ENCODE results near the gene TCFL5.
A peak's percentile ranks its signal among the peaks of the same experiment; 100 is the strongest.

Gene TCFL5

DNA sequence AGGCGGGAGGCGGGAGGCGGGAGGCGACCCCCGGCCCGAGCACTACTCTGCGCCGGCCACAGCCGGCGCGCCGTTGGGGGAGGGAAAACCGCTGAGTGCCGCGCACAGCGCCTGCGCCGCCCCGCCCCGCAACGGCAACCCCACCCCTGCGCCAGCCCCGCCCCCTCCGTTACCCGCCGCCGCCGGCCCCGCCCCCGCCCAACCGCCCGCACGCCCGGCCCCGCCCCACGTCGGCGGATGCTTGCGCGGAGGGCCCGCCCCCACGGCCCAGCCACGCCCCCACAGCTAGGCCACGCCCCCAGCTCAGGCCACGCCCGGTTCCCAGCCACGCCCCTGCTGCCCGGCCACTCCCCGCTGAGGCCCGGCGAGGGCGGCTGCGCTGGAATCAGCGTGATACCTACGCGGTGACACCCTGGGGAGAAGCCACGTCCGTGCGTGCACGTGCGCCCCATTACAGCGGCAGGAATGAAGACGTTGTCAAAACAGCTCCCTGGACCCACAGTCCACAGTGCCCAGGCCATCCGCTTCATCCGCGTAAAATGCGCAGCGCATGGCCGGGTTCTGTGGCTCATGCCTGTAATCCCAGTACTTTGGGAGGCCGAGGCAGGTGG lies at the start of gene TCFL5:
TCFL5 (minus strand) TSS at position 97 of the 611 bp plus-strand sequence. CDS start 152 bp downstream, outside the sequence.
- peak; percentile 94 for DNase-seq

DNA sequence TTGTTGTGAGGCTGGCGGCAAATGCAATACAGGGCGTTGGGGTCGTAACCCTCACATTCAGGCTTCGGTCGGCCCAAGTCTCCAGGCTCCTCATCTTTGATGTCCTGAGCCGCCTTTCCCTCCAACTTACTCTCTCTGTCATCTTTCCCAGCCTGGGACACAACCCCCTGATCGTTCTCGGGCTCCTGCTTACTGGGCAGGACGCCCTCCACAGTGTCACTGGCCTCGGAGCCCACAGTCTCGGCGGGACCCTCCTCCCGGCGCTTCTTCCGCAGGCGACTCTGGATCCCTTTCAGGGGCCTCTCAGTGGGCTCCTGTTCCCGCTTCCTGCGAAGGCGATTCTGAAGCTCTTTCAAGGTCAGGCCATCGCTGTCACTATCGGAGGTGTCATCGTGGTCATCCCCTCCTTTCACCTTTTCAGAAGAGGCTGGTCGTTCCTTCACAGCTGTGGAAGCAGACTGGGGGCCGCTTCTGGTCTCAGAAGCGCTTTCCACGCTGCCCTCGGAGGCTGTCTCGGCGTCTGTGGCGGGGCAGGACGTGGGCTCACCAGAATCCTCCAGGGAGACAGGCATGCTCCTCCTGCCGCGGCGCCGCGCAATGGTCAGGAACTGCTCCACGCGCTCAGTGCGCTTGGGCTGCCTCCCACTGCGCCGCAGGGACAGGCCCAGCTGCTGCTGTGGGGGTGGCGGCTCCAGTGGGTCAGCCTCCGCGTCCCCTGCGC lies 49.3 kb upstream of the TCFL5 start:
- DNase-seq: no peak

DNA sequence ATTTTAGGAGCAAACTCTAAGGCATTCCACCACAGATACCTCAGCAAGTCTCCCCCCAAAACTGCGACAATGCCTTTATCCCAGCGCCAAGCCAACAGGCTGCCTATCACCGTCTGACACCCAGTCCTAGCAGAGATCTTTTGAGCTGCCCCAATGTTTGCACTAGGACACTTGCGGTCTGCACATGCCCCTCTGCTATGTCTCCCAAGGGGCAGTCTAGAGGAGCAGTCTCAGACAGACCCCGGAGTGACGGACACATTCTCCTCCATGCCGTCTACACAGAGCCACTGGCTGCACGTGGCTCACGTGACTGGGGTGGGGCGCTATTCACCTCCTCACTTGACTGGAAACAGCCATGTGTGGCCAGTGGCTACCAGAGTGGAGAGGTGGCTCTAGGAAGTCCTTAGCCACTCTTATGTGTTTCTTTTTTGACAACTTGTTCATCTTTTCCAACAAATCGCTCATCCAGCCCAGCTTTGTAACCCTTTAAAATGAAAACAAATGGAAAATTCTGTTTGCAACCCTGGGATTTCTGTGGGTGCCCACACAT lies 48.7 kb upstream of the TCFL5 start:
- no peak for DNase-seq

DNA sequence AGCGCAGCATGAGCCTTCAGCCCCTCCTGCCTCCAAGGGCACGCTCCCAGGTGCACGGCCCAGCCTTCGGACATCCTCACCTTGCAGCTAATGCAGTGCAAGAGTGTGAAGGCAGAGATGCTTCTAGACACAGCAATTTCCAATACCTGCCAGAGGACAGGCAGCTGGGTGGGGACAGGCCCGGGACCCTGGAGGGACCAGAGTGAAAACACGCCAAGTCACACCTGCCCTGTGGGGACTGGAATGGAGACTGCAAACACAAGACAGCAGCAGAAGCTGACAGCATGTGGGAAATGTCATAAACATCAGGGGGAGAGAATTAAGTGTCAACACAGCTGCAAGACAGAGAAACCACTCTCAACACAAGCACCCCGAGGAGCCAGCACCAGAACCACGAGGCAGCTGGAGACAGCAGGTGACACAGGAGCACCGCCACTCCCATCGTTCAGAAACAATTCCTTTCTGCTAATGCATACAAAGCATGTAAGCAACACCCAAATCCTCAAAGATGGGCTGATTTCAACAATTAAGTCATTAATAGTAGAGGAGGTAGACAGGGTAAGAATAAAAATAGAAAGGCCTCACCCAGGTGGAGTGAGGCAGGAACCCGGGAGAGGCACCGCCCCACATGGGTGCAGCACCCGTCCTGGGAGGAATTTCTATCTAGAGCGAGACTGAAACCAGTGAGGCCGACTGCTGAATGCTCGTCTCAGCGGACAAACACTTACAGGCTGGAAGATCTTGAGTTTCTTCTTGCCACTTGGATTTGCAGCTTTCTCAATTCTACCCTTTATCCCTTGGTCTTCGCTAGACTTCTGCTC lies 47.6 kb upstream of the TCFL5 start:
- no peak for DNase-seq

DNA sequence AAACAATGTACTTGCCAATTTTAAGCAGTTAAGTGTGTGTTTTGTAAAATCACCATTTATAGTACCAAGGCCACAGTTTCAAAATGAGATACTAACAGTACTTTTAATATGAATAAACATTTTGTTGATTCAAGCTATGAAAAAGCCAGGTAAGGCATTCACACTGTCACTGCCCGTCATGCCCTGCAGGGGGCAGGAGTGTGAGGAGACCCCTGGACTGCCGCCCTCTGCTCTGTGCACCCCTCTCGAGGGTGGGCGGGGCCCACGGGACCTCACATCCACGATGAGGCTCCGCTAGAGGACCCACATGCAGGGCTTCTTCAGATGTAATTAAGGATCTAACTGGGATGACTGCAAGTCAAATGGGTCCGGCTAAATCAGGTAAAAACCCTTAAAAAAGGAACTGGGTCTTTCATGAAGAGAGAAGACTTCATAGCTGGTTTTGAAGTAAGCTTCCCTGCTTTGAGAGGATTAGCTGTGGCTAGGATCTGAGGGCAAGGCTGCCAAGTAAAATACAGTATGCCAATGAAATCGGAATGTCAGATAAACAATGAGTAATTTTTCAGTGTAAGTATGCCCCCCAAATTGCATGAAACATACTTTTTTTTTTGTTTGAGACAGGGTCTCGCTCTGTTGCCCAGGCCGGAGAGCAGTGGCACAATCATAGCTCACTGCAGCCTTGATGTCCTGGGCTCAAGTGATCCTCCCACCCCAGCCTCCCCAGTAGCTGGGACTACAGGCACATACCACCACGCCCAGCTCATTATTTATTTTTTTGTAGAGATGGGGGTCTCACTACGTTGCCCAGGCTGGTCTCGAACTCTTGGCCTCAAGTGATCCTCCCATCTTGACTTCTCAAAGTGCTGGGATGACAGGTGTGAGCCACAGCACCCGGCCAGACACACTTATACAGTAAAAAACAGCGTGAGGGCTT lies 46.0 kb upstream of the TCFL5 start:
- peak; percentile 53 for DNase-seq

DNA sequence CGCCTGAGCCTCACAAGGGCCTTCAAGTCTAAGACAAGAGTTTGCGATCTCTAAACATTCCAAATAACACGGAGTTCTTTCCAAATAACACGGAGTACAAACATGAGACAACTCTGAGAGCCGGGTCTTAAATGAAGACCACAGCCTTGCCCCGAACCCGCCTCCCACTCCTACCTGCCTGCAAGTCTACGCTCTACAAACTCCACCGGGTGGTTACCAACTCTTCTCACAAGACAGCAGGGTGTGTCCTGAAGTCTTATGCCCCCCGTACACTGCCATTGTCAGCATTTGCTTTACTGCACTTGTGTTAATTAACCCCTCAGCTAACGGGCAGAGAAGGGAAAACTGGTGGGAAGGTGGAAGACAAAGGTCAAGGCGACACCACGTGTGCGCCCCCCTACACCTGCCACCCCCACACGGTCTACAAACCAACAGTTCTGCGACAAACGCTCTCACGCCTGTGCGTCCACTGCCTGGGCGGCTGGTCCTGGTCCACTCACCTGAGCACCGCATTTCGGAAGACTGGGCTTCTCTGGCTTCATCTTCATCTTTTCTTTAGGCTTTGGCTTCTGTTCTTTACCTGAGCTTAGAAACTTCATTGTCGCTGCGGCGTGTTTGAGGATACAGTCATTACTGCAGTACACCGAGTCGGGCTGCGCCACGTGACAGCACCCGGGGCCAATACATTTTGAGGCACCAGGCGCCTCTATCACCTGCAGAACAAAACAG lies 45.2 kb upstream of the TCFL5 start:
- no peak for DNase-seq

DNA sequence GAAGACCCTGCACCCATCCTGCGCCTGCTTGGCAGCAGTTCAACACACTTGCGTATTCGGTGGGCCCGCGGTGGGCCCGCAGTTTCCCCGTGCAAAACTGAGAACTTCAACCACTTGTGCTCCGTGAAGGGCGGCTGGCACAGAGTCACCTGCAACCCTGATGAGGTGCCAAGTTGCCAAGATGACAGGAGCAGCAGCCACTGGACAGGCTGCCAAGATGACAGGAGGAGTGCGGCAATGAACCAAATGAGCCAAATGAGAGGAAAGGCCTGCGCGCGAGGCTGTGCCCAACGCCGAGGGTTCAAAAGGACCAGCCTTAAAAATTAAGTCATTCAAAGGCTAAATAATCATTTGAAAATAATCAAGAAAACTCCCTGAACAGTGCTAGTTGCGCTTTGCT lies 44.6 kb upstream of the TCFL5 start:
- DNase-seq: no peak

DNA sequence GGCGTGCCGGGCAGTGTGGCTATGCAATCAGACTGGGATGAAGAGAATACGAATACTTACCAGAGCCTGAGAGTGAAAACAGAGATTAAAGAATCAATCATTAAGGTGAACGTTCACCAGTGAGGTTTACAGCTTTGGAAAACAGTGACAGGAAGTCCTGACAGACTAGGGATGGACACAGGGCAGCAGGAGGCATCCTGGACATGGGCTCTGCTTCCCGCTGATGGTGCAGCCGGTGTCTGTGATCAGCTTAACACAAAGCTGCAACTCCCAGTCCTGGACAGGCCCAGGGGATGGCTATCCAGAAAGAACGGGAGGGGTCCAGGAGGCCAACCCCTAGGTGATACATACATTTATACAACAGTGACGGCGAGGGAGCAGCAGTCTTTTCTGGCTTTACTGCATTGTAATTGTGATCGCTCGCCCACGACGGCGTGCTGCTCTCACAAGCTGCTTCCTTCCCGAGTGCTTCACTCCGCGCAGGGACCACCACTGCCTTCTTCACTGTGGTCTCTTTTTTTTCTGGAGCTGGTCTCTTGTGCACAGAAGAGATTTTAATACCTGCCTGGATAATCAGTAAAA lies 44.0 kb upstream of the TCFL5 start:
- no peak for DNase-seq

DNA sequence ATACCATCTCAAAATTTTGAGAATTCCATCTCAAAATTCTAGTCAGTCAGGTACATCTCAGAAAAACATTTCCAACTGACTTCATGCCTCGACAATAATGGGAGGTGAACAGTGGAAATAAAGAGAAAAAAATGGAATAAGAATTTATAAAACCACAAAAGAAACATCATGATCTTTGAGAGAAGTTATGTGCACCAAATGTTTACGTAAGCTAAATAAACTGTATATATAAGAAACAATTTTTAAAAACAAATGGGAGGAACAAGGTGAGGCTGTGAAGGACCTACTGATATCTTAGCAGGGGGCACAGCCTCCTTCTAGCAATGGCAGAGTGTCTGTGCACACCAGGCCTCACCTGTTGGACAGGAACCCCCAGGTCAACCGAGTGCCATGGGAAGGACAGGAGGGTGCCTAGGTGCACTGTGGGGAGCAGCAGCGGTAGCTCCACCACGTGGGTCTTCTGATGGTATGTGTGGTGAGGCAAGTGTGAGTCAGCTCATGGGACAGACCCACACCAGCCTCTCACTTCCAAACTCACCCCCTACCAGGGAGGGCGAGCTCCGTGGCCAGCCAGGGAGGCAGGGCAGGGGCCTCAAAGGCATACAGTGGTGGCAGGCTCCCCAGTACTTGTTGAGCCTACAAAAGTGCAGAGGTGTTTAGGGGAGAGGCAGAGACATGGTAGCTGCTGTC lies 41.4 kb upstream of the TCFL5 start:
- no peak for DNase-seq

DNA sequence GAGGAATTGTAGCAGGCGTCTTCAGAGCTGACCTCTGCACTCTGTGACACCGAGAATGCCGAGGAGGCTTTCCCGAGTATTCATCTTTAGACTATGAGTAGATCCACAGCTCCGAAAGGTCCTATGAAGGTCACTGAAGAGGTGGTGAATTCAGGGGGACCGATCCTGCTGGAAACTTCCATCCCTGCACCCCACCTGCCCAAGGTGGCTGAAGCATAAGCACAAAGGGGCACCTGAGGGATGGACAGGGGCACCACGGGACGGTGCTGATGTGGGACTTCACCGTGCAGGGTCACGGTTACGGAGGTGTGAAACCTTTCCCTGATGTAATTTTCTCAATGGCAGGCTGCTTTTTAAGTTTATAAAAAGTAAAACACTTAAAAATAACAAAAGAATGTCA lies 40.3 kb upstream of the TCFL5 start:
- no peak for DNase-seq

DNA sequence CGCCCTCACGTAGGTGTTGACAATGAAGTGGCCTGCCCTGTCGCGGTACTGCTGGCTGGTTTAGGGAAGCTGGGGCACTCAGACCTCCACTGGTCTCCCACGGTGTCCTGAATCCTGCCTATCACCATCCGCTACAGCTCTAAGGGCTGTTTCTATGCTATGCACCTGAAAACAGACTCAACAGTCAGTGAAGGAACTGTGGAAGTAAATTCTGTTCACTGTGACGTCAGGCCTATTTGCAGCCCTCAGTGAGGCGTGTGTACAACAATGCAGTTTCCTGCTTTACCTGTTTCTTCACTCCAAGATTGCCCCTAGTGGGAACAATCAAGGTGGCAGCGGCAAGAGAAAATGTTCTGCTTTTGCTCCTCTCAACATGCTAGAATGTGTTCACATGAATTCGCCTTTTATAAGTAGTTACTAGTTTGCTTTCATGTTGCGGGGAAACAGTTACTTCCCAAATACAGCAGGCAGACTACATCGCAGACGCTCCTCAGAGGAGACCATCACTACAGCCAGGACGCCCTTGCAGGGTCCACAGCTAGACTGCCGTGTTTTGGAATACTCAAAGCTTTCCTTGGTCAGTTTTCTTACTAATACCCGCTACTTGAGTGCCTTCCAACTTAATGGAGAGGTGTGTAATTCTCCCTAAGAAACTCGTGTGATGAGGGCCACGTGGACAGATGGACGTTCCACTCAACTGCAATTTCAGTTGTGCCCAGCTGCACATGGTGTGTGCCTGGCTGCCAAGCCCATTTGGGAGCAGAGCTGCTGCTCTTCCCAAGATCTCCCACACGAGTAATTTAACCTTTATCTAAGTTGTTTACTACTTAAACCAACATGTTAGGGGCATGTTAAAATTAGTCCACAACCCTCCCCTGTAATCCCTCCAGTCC lies 39.3 kb upstream of the TCFL5 start:
- peak; percentile 32 for DNase-seq

DNA sequence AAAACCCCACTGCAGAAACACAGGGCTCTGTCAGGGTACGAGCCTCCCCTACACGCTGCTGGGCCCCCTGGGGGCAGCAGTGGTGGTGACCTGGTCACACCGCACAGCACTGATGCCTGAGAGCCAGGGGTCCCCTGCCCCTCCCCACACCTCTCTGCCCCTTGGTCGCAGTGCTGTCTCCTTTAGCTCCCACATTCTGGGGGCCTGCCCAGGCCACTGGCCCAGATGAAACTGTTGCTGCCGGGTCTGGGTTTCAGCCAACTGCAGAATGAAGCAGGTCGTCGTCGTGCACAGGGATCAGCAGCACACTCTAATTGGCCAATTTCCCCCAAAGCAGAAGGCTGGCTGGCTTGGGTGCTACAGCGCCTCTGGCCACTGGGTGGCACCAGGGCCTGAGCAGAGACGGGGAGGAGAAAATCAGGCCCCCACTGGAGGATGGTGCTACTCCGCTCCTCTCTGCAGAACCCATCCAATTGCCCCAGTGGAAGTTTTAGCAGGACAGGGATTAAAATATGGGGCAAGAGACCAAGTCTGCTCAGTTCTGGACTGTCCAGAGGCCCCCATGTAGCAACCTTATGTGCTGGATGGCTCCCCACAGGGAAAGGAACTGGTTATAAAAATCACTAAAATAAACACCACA lies 38.5 kb upstream of the TCFL5 start:
- peak; percentile 84 for DNase-seq

DNA sequence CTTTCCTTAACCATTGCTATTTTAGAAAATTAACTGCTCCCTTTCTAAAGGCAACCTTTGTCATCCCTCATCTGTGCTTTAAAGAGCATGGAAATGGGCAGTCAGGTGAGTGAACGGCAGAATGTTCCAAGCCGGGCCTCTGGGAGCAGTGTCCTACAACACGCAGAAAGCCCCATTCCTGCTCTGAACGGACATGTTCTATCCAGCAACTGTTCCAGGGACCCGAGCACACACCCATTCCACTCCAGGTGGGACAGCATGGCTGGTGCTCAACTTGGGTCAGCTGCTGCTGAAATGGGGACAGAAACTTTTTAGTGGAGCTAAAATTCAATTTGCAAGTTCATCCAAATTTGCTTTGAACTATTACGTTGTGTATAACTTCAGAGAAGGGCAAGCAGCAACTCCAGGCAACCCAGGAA lies 38.0 kb upstream of the TCFL5 start:
- DNase-seq: no peak

DNA sequence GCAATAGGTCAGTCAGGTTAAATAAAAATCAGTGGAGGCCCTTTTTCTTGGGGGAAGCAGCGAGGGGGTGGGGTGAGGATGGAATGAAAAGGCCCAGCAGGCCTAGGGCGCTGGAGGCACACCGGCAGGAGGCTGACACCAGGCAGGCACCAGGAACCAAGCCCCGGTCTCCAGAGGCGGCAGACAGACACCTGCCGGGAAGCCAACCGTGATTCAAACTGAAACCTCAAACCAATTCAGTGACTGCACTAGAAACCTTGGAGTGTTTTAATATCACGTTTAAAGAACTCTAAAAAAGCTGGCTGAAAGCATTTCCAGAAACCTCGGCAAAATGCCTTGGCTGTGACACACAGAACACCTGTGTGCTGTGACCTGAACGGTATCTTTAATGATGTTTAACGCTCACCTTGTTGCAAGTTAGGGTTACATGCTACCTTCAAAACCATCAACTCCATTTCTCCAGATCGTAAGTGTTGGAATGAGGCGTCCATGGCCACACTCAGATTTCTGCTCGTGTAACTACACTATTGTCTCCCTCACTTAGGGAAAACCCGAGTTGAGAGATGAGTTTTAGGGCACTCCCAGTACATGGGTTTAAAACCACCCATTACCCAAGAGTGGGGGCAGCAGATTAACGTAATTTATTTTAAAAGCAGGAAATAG lies 37.5 kb upstream of the TCFL5 start:
- no peak for DNase-seq

DNA sequence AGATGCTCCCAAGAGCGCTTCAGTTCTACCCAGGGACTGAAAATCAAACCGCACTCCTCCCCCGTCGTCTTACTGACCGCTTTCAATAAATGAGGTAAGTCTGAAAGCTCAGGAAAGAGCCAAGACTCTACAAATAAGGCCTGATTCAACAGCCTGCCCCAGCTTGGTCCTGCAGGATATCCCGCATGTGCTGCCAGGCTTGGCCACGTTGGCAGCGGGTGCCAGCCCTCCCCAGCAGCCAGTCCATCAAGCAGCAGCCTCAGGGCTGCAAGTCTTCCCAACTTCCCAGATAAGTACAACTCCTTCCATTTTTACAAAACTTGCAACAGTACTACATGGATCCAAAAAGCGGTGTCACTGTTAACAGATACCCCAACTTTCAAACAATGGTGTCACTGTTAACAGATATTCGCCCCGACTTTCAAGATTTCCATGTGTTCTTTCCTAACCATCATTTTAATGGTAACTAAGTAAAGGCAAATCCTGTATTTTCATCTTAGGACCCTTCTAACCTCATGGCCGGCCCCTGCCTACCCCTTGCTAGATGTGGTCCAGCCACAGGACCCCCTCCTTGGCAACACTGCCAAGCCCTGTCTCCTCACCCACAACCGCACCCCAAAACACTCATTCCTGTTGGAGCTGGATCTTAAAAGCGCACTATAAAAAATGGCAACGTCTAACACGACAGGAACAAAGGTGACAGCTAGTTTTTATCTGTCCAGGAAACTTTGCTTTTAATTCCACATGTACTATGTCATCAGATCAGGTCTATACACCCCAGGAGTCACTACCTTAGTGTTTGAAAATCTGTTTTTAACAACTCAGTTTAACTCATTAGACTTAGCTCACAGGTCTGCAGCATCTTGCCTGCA lies 36.7 kb upstream of the TCFL5 start:
- no peak for DNase-seq

DNA sequence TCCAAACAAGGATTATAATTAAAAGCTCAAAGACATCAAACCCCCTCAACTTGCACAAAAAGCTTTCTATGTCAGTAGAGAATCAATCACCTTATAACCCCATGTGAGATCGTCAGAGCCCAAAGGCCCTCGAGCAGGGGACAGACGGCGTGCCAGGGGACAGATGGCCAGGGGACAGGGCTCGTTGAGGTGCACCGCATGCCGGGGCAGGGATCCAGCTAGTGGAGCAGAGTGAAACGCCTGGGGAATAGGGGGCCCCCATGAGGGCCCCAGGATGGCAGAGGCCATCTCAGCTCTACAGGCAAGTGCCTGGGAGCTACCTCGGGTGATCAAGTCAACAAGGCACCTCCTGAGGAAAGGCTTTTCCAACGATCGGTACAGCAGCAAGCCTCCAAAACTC lies 36.0 kb upstream of the TCFL5 start:
- DNase-seq: no peak

DNA sequence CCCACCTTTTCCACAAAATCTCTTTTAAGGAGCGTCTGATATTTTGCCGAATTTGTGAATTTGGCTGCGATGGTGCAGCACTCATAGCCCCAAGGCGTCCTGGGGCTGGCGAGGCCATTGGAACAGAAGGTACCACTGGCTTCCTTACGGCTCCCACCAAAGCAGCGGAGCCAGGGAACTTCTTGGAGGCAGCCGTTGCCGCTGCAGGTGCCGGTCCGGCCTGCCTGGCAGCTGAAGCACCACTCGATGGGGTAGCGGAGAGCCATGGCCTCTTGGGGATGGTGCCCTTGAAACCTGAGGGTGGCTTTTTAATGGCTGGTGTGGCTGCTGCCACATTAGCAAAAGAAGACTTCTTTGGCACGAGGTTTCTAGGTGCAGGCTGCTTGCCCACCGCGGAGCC lies 34.9 kb upstream of the TCFL5 start:
- DNase-seq: no peak

DNA sequence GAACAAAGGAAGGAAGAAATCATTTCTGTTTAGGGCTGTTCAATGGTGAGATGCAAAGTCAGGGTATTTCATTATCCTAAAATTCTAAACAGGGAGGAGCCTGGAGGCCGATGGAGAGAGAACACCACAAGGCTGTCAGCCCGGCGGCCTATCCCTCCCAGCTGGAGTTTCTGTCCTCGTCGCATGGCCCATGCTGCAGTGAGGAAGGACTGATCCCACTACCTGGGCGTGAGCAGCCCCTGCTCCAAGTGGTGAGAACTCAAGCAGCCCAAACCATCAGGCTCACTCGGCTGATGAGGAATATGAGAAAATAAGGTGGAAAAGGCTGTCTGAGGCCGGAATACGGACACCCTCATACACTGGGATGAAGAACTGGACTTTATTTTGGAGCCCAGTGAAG lies 33.9 kb upstream of the TCFL5 start:
- DNase-seq: no peak
